IPS DF 6.9 (cell line): ENCODE results near the gene GSG1.
"Not testable (repeated sequence)": the region's sequence is repeated elsewhere in the genome, so short reads cannot be mapped to it uniquely, and the experiment has no call there.

Experiments
- DNase-seq: peaks from one replicate; pipeline ENCODE4 v3.0.0-alpha.2; 2013; ENCODE audit warnings: low read depth, low spot score
- H3K27ac ChIP-seq: one replicate; pipeline ENCODE4 v1.5.1; 2013; ENCODE audit warnings: low read length, control low read depth
- H3K27me3 ChIP-seq: 2 replicates; pipeline ENCODE4 v1.6.1; 2013; ENCODE audit warnings: mild to moderate bottlenecking, low read length; ENCODE audit not compliant: control insufficient read depth, insufficient read depth
- H3K36me3 ChIP-seq: 2 replicates; pipeline ENCODE4 v1.6.1; 2013; ENCODE audit warnings: low read length; ENCODE audit not compliant: control insufficient read depth, insufficient read depth
- H3K4me1 ChIP-seq: 2 replicates; pipeline ENCODE4 v1.6.1; 2013; ENCODE audit warnings: low read length; ENCODE audit not compliant: control insufficient read depth, insufficient read depth
- H3K4me3 ChIP-seq: 2 replicates; pipeline ENCODE4 v1.5.1; 2013; ENCODE audit warnings: mild to moderate bottlenecking, low read length
- H3K9me3 ChIP-seq: 2 replicates; pipeline ENCODE4 v1.6.1; 2013; ENCODE audit warnings: low read length, inconsistent platforms; ENCODE audit not compliant: control insufficient read depth, insufficient read depth
- WGBS: extraction: QIAGEN DNeasy Blood & Tissue Kit; methylation state at CpG from one replicate; pipeline ENCODE4 v1.1.7; 2013; ENCODE audit warnings: mixed read lengths, missing lambda C conversion rate; ENCODE audit not compliant: insufficient read length, insufficient coverage; 5-methylcytosine and 5-hydroxymethylcytosine counted together

GSG1 gene

GRCh38 chr12:13062669-13063068, 40.8 kb downstream of the GSG1 start:
- Histone ChIP-seq H3K4me3 (no peak overlapping the region), H3K27me3 (no peaks in the 10 kb centered on the region), H3K9me3 (no peaks in the 10 kb centered on the region), H3K36me3 (peaks cover 12% of the 10 kb centered on the region; the same call in 1 of the 2 replicates), H3K27ac (no peak overlapping the region), H3K4me1 (no peaks in the 10 kb centered on the region)
- no CpG with 5 or more reads among the region's 5 CpGs for WGBS
- no peak for DNase-seq

DNA sequence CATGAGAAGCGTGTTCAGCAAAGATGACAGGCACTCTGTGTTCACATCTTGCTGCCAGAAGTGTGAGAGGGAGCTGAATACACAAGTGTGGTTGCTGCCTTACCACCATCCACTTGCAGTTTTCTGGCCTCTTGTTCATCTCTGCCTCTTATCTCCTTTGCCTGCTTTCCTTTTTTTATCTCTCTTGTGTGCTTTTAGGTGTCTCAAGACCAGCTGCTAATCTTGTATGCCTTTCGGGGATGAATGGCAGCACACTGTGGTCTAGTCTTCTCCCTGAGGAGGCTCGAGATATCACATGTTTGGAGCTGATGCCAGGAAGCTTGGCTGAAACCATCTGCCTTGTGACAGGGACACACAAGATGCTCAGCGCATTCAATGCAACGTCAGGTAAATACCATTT, 42.1 kb downstream of the GSG1 start:
- DNase-seq, result no peak
- no peaks in the 10 kb centered on the region for H3K9me3 ChIP-seq
- no peaks in the 10 kb centered on the region for H3K27me3 ChIP-seq
- peaks cover 11% of the 10 kb centered on the region; the same call in 1 of the 2 replicates for H3K36me3 ChIP-seq
- H3K4me3 ChIP-seq, result no peak overlapping the region
- WGBS, result no CpG with 5 or more reads among the region's 5 CpGs
- no peak overlapping the region for H3K27ac ChIP-seq
- H3K4me1 ChIP-seq, result no peaks in the 10 kb centered on the region

GRCh38 chr12:13060581-13060980, 42.9 kb downstream of the GSG1 start:
- no CpG with 5 or more reads among the region's 2 CpGs for WGBS

GRCh38 chr12:13053617-13054016, 49.9 kb downstream of the GSG1 start:
- not testable (repeated sequence) for H3K27ac ChIP-seq, DNase-seq, H3K9me3 ChIP-seq, H3K4me1 ChIP-seq, H3K4me3 ChIP-seq, H3K27me3 ChIP-seq, H3K36me3 ChIP-seq
- WGBS, result no CpG with 5 or more reads among the region's 6 CpGs

More at GRCh38 chr12:13060581-13060980, 42.9 kb downstream of the GSG1 start:
- peaks cover 11% of the 10 kb centered on the region; the same call in 1 of the 2 replicates for H3K36me3 ChIP-seq
- no peaks in the 10 kb centered on the region for H3K4me1 ChIP-seq
- no peaks in the 10 kb centered on the region for H3K27me3 ChIP-seq
- no peaks in the 10 kb centered on the region for H3K9me3 ChIP-seq
- no peak for DNase-seq
- no peak overlapping the region for H3K27ac ChIP-seq
- no peak overlapping the region for H3K4me3 ChIP-seq

DNA sequence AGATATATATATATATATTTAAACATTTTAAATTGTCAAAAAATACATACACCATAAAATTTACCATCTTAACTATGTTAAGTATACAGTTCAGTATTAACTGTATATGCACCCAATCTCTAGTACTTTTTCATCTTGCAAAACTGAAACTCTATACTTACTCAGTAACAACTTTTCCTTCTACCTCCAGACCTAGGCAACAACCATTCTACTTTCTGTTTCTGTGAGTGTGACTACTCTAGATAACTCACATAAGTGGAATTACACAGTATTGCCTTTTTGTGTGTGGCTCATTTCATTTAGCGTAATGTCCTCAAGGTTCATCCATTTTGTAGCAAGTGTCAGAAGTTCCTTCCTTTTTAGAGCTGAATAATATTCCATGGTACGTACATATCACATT, 51.0 kb downstream of the GSG1 start:
- peaks cover 1% of the 10 kb centered on the region; the same call in 1 of the 2 replicates for H3K4me1 ChIP-seq
- no peaks in the 10 kb centered on the region for H3K36me3 ChIP-seq
- DNase-seq, result no peak
- WGBS, result no CpG with 5 or more reads among the region's 2 CpGs
- H3K27ac ChIP-seq, result no peak overlapping the region
- H3K4me3 ChIP-seq, result no peak overlapping the region
- H3K27me3 ChIP-seq, result no peaks in the 10 kb centered on the region
- H3K9me3 ChIP-seq, result no peaks in the 10 kb centered on the region

GRCh38 chr12:13049816-13050215, 53.7 kb downstream of the GSG1 start:
- H3K4me1 ChIP-seq, result peaks cover 3% of the 10 kb centered on the region; the same call in 1 of the 2 replicates
- H3K27ac ChIP-seq, result no peak overlapping the region
- WGBS, result no CpG with 5 or more reads among the region's 3 CpGs
- no peaks in the 10 kb centered on the region for H3K27me3 ChIP-seq
- H3K4me3 ChIP-seq, result no peak overlapping the region
- no peak for DNase-seq
- no peaks in the 10 kb centered on the region for H3K36me3 ChIP-seq
- H3K9me3 ChIP-seq, result no peaks in the 10 kb centered on the region

GRCh38 chr12:13046964-13047363, 56.5 kb downstream of the GSG1 start:
- Histone ChIP-seq H3K4me3 (no peak overlapping the region), H3K4me1 (peaks cover 3% of the 10 kb centered on the region; the same call in 1 of the 2 replicates), H3K27me3 (no peaks in the 10 kb centered on the region), H3K36me3 (no peaks in the 10 kb centered on the region), H3K9me3 (no peaks in the 10 kb centered on the region), H3K27ac (no peak overlapping the region)
- WGBS, result no CpG with 5 or more reads among the region's 1 CpG
- no peak for DNase-seq

- no peak overlapping the region for H3K27ac ChIP-seq
- H3K4me3 ChIP-seq, result no peak overlapping the region
- H3K27me3 ChIP-seq, result no peaks in the 10 kb centered on the region
- H3K9me3 ChIP-seq, result no peaks in the 10 kb centered on the region
- no CpG with 5 or more reads among the region's 8 CpGs for WGBS
- no peaks in the 10 kb centered on the region for H3K36me3 ChIP-seq
- H3K4me1 ChIP-seq, result peaks cover 3% of the 10 kb centered on the region; the same call in 1 of the 2 replicates
- DNase-seq, result no peak
Observed at GRCh38 chr12:13045816-13046215, 57.7 kb downstream of the GSG1 start.

DNA sequence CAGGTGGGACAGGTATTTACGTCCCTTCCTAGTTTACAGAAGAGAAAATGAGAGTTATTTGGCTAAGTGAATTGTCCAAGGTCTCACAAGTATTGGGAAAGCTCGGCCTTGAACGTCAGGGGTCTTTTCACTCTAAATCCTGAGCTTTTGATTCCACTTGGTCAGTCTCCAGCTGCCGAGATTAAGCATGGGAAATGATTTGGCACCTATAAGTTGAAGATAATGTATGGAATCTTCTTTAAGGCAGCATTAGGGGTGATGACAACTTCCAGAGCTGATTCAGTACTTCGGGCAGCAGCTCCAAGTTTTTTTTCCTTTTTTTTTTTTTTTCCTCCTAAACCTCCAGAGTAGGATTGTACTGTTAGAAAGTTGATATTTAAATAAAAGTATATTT, 58.6 kb downstream of the GSG1 start:
- Histone ChIP-seq H3K9me3 (no peaks in the 10 kb centered on the region), H3K27me3 (no peaks in the 10 kb centered on the region), H3K4me3 (peak overlapping the region; percentile 63; the same call in 1 of the 2 replicates), H3K27ac (no peak overlapping the region), H3K36me3 (no peaks in the 10 kb centered on the region), H3K4me1 (peaks cover 2% of the 10 kb centered on the region; the same call in 1 of the 2 replicates)
- WGBS, result no CpG with 5 or more reads among the region's 5 CpGs
- no peak for DNase-seq

- Histone ChIP-seq H3K4me1 (0 out of 2 replicates have a peak, but pooled peaks cover 1% of the 10 kb centered on the region), H3K9me3 (no peaks in the 10 kb centered on the region), H3K27ac (no peak within 1 kb of the TSS), H3K27me3 (no peaks in the 10 kb centered on the region), H3K4me3 (peak within 1 kb of the TSS; percentile 63; the same call in 1 of the 2 replicates), H3K36me3 (no peaks in the 10 kb centered on the region)
- WGBS, result no CpG with 5 or more reads among the region's 74 CpGs
- peak; percentile 41 for DNase-seq
Observed at GRCh38 chr12:13044002-13044905, 59.2 kb downstream of the GSG1 start, which contains the start of gene FAM234B. Gene FAM234B, plus strand, starts transcription at chr12:13044381. Its CDS starts 23 bp downstream, at chr12:13044404.
